Fibroblast of mammary gland (primary cell): ENCODE measurements around the gene RSAD2.

Experiments
- DNase-seq: peaks from one replicate; pipeline ENCODE4 v3.0.0-alpha.2; 2010; ENCODE audit warnings: low read depth
- H3K4me3 ChIP-seq: 2 replicates; pipeline ENCODE4 v1.5.1; 2011; ENCODE audit warnings: low read depth, mild to moderate bottlenecking, low read length, moderate library complexity; ENCODE audit not compliant: control insufficient read depth
- CTCF ChIP-seq: conservative IDR thresholded peaks from 2 replicates; pipeline ENCODE4 v1.5.1; 2011; ENCODE audit warnings: low read depth, low read length, inconsistent platforms; ENCODE audit not compliant: control insufficient read depth, insufficient read depth

The RSAD2 gene

GRCh38 chr2:6944555-6944954 lies 67.0 kb downstream of the RSAD2 start:
- no peak for TF ChIP-seq CTCF
- no peak for DNase-seq

GRCh38 chr2:6945087-6945813 lies 67.7 kb downstream of the RSAD2 start:
- DNase-seq = no peak
- no peak for TF ChIP-seq CTCF
- no peak overlapping the region for H3K4me3 ChIP-seq

More at GRCh38 chr2:6944555-6944954, 67.0 kb downstream of the RSAD2 start:
- no peak overlapping the region for H3K4me3 ChIP-seq

GRCh38 chr2:6945821-6946220 lies 68.2 kb downstream of the RSAD2 start:
- DNase-seq = peak; percentile 28
- TF ChIP-seq CTCF = no peak
- no peak overlapping the region for H3K4me3 ChIP-seq

- TF ChIP-seq CTCF = no peak
- H3K4me3 ChIP-seq = no peak overlapping the region
- peak; percentile 91 for DNase-seq
Measured at GRCh38 chr2:6946722-6947121, 69.1 kb downstream of the RSAD2 start.
